Posterior vena cava (tissue), 2 donors: Measurements from ENCODE around the gene MEGF10. TPM values are rescaled to one million over a fixed set of nuclear protein-coding genes. Genes with fewer than 3 reads are reported as not detected.

Source experiments
- DNase-seq: peaks from one replicate; pipeline ENCODE4 v3.0.0-alpha.2; 2020; ENCODE audit warnings: low spot score
- intact Hi-C, 2 donors: fragments of 100-400 bp; cut with DNase I; formaldehyde crosslinking; loops; one replicate each; pipeline versions ENCODE4 v1.14.1 to v1.14.2; 2022 to 2023
- total RNA-seq, 2 donors: library from RNA; stranded (reverse); fragmentation: NEBNext Ultra II Directional; extraction: Animal tissue kit (Norgen Biotek cat#: 25700); gene quantifications; one replicate each; pipeline ENCODE4 v1.2.1, GENCODE V29; 2021
- donor health status: DM: yes; HTN: yes; CAD: no.
- donor health status: DM: yes; HTN: yes; CAD: no.

The MEGF10 gene
- total RNA-seq, 2 donors from 2014 or later: 0.19 to 0.29 TPM

GRCh38 chr5:127358284-127358683, 67.7 kb downstream of the MEGF10 start:
- intact Hi-C loops: loop anchor here in 1 of 2 donors (2.0 kb wide), 1 partner anchor 43 kb away; no protein-coding TSS in a partner anchor

DNA sequence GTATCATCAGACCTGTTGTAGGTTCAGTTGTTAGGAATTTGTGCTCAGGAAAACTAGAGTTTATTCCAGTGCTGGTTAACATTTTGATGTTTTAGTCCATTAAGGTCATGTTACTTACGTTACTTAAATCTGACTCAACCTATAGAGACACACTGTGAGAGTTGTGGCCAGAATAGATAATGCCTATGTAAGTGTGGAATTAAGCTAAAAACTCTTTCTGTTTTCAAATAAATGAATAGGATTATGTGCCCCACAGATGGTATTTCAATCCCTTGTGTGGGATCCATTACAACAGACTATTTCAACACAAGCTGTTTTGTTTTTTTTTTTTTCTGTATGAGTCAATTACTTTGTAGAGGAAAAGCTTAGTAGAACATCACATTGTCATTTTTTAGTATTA, 68.1 kb downstream of the MEGF10 start:
- intact Hi-C loops: loop anchor here in 1 of 2 donors (2.0 kb wide), 1 partner anchor 42 kb away; no protein-coding TSS in a partner anchor
- DNase-seq: no peak

More at GRCh38 chr5:127358284-127358683, 67.7 kb downstream of the MEGF10 start:
- no peak for DNase-seq

DNA sequence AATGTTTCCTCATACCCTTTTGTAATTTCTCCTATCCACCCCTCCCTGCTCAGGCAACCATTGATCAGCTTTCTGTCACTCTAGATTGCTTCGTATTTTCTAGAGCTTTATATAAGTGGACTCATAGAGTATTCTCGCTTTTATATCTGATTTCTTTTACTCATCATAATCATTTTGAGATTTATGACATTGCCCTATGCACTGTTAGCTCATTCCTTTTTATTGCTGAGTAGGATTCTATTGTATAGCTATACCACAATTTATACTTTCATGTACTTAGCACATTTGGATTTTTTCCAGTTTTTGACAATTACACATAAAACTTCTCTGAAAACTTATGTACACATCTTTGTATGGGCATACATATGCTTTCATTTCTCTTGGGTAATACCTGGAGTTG, 68.9 kb downstream of the MEGF10 start:
- DNase-seq: no peak
- intact Hi-C loops: loop anchor here in 1 of 2 donors (2.0 kb wide), 1 partner anchor 41 kb away; no protein-coding TSS in a partner anchor

DNA sequence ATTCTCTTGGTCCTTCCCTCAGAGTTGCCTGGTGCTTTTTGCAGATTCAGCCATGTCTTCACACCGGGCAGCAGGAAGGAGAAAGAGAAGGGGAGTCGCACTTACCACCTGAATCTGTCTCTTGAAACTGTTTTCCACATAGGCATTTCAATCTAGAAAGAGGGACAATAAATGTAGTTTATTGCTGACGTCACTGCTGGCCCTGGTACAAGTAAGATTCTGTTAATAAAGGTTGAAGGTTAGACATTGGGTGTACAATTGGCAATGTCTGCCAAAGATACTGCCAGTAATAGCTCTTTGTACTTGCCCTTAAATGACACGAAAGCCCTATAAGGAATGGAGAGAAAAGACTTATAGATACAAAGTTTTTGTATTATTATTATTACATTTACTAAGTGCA, 72.8 kb downstream of the MEGF10 start:
- intact Hi-C loops: no loop called here
- no peak for DNase-seq

DNA sequence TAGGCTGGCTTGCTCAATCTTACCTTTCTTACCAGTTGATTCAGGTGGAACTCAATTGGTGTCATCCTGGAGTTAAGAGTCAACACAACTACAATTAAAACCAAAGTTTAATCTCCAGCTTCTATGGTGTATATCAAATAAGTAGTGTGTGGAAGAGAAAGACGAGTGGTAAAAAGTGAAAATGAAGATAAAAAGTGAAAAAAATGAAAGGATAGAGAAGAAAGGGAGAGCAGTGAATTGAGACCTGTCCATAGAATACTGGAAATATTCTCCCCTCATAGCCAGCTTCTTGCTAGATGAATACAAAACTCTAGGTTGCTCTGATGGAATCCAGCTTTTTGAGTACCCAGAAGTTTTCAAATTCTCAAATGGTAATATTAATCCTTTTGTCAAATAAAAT, 76.4 kb downstream of the MEGF10 start:
- intact Hi-C loops: no loop called here
- DNase-seq: no peak

- DNase-seq: no peak
- intact Hi-C loops: no loop called here
Measured at GRCh38 chr5:127367946-127368465, 77.4 kb downstream of the MEGF10 start.

DNA sequence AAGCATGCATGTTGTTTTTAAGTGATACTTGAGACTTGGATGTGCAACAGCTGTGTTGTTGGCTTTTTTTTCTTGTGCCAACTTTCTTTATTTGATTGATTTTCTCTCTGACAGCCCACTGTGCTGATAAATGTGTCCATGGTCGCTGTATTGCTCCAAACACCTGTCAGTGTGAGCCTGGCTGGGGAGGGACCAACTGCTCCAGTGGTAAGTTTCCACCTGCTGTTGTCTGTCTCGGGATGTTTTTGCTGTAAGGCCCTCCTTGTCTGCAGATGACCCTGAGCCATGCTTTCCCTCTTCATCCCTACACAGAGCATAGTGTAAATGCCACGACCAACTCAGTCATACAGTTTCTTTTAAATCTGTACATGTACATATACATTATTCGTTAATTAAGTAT, 79.2 kb downstream of the MEGF10 start:
- intact Hi-C loops: no loop called here
- DNase-seq: no peak

GRCh38 chr5:127370631-127371030, 80.0 kb downstream of the MEGF10 start:
- intact Hi-C loops: no loop called here
- DNase-seq: no peak

DNA sequence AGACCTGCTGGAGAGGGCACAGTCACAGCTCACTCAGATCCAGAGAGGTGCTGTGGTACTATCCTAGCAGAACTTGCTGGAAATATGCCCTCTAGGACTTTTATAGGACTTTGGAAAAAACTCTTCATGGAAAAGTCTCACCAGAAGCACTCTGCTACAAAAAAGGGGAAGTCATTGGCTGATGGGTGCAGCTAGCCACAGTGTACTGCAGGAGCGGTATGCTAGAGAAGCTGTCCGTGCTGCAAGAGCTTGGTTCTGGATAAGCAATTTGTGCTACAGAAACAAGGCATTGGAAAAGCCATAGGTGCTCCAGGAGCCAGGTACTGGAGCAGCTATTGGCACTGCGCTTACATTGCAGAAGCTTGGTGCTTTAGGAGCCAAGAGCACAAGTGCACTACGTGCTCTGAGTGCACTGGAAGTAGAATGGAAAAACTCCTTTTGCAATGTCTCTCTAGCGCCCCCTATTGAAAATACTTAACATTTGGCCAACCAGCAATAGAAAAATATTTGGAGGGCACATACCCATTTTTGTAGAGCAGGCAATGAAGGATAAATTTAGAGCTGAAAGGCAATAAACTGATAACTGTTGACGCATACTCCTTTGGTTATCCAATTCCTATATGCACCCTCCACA, 83.4 kb downstream of the MEGF10 start:
- DNase-seq: no peak
- intact Hi-C loops: no loop called here

- DNase-seq: no peak
- intact Hi-C loops: no loop called here
Measured at GRCh38 chr5:127375124-127375523, 84.5 kb downstream of the MEGF10 start.

DNA sequence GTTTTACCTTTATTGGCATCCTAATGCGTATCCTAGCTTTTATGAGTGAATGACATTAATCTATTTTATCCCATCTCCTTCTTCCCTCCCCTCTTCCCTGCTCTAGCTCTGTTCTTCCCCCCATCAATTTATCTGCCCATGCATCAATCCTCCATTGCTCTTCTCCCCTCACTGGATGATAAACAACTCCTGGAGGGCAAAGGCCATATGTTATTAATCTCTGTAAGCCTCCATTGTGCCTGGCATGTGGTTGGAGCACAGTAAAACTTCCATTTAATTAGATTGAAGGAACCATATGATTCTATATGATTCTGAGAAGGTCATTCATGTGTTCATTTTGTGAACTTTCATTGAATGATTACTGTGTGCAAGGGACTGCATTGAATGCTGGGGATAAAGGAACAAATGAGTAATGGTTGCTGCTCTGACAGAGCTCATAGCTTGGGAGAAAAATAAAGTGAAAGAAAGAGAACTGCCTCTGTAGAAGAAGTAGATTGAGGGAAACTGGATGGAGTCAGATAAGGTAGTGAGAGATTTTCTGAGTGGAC, 85.0 kb downstream of the MEGF10 start:
- intact Hi-C loops: no loop called here
- no peak for DNase-seq

DNA sequence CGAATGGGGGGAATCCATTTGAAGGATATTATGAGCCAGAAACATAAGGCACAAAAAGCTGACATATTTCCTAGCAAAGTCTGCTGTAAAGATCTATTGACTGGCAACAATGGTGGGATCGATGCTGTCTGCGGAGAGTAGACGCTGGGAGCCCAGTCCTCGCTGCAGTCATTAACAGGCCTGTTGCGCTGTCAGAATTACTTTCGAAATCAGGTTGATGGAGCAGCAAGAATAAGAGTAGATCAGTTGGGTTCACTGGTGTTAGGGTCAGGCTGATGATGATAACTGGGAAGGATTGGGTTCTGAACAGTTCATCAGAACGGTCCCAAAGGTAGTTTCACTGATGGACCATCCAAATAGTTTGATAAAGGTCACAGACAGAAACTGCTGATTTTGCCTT, 87.1 kb downstream of the MEGF10 start:
- intact Hi-C loops: no loop called here
- no peak for DNase-seq

- no peak for DNase-seq
- intact Hi-C loops: no loop called here
Measured at GRCh38 chr5:127385936-127386335, 95.3 kb downstream of the MEGF10 start.

DNA sequence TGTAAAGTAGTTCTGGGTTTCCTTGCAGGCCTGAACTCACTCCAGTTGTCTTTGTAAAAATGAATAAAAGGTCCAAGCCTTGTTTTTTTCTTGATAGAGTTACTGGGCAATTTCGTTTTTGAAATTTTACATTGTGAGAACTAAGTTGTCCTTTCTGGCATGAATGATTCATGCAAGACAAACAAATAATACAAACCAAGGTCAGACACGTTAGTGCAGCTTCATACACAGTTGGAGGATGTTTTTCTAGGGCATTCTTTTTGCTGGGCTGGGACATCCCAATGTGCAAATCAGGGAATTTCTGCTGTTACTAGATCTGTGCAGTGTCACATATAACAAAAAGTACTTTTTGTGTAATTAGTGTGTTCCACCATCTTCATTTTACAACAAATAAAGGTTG, 96.0 kb downstream of the MEGF10 start:
- no peak for DNase-seq
- intact Hi-C loops: no loop called here

DNA sequence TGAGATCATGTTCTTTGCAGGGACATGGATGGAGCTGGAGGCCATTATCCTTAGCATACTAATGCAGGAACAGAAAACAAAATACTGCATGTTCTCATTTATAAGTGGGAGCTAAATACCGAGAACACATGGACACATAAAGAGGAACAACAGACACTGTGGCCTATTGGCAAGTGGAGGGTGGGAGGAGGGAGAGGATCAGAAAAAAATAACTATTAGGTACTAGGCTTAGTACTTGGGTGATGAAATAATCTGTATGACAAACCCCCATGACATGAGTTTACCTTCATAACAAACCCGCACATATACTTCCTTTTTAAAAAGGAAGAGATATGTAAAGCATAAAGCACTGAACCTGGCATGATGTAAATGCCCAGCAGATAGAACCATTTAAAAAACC, 99.0 kb downstream of the MEGF10 start:
- DNase-seq: no peak
- intact Hi-C loops: no loop called here

DNA sequence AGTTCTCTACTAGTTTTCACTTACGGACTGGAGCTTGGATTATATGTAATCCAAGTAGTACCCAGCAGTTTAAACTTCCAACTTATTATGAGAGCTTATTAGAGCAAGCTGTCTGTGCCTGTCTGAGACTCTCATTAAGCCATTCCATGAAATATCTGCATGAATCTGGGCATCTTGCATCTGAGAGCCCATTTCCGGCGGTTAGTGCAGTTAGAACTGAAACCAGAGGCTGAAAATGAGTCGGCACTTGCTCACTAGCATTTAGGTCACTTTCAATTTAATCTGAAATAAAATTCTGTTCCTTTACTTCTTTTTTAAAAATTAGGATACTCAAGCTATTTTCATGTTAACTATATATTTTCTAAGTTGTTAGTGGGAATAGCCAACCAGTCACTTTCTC, 102.2 kb downstream of the MEGF10 start:
- DNase-seq: no peak
- intact Hi-C loops: no loop called here

- DNase-seq: no peak
- intact Hi-C loops: no loop called here
Measured at GRCh38 chr5:127396490-127397155, 106.0 kb downstream of the MEGF10 start.

DNA sequence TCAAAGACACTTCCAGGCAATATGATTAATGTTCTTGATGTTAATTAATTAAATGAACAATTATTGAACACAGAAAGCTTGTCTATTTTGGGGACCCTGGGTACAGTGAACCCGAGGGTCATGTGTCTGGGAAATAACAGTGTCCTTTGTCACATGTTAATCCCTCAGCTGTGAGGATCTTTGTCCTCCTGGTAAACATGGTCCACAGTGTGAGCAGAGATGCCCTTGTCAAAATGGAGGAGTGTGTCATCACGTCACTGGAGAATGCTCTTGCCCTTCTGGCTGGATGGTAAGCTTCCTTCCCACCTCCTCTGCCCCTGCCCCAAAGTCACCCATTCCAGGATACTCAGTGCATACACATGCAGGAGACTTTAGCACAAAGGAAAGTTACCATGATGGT, 107.9 kb downstream of the MEGF10 start:
- DNase-seq: no peak
- intact Hi-C loops: no loop called here

GRCh38 chr5:127399068-127399467, 108.5 kb downstream of the MEGF10 start:
- DNase-seq: no peak
- intact Hi-C loops: no loop called here

GRCh38 chr5:127400539-127400938, 109.9 kb downstream of the MEGF10 start:
- no peak for DNase-seq

More at GRCh38 chr5:127400539-127400938, 109.9 kb downstream of the MEGF10 start:
- intact Hi-C loops: loop anchor here in 1 of 2 donors (2.0 kb wide), 1 partner anchor 42 kb away; no protein-coding TSS in a partner anchor
